K562 (cell line): ENCODE measurements around the gene OTUB2. TPM values are rescaled to one million over a fixed set of nuclear protein-coding genes. Genes with fewer than 3 reads are reported as not detected.

ENCODE experiments used
- ATAC-seq: fragments of 200-7000 bp; cut with Tn5 transposase; 3 replicates; pipeline ENCODE4 v1.9.1; 2020; ENCODE audit warnings: moderate library complexity
- BruUV-seq: library from RNA; stranded (reverse); fragments of 400-500 nt; replicated peaks from 2 replicates; lab custom pipeline; 2021; lab: Mats Ljungman, UMichigan
- CTCF ChIA-PET: fragments of 300-600 bp; formaldehyde crosslinking; extraction: SDS; loops from one replicate; lab custom pipeline; 2021; ENCODE audit warnings: low intra/inter-chr PET ratio; lab: Yijun Ruan, JAX
- POLR2A ChIA-PET: fragments of 300-600, 350-650 bp; sonication (Branson Sonifier 250); formaldehyde crosslinking; extraction: SDS; loops from one replicate; lab custom pipeline; 2021; ENCODE audit warnings: antibody characterized with exemption, inconsistent platforms; lab: Yijun Ruan, JAX
- DNase-seq, 4 experiments: peaks; one replicate each; pipeline versions ENCODE4 v3.0.0 to v3.0.0-alpha.2; 2011 to 2018; ENCODE audit warnings: low spot score in 3 of 4, mixed read lengths in 3 of 4; ENCODE audit errors: extremely low read depth in 1 of 4
- FAIRE-seq: peaks from 2 replicates; lab custom pipeline; 2011; peaks lifted over from hg19 to GRCh38; lab: Jason Lieb, UNC
- H2AFZ ChIP-seq: 2 replicates; pipeline ENCODE4 v1.6.0; 2011; ENCODE audit warnings: low read depth, low read length, control low read depth, inconsistent platforms
- H3K27ac ChIP-seq: fragments of 200-600 bp; 3 replicates; pipeline ENCODE4 v1.8.0; 2011; ENCODE audit warnings: low read depth, mild to moderate bottlenecking, control low read depth, inconsistent platforms, low read length, moderate library complexity, mixed read lengths; ENCODE audit errors: extremely low read depth
- H3K27me3 ChIP-seq, 2 experiments: fragments of 300-600 bp in 1 of 2; 2 replicates in 1 of 2; 3 replicates in 1 of 2; pipeline versions ENCODE4 v1.6.0 to v1.8.0; 2011; ENCODE audit warnings: inconsistent platforms in 2 of 2, low read length in 2 of 2, mild to moderate bottlenecking in 1 of 2, mixed read lengths in 1 of 2, moderate library complexity in 1 of 2; ENCODE audit not compliant: control insufficient read depth in 2 of 2, insufficient read depth in 2 of 2
- H3K36me3 ChIP-seq: fragments of 300-600 bp; 3 replicates; pipeline ENCODE4 v1.8.0; 2011; ENCODE audit warnings: mild to moderate bottlenecking, low read length, inconsistent platforms; ENCODE audit not compliant: control insufficient read depth, insufficient read depth
- H3K4me1 ChIP-seq, 2 experiments: fragments of 200-600 bp in 1 of 2; replicated peaks in 1 of 2; 2 replicates in 1 of 2; 3 replicates in 1 of 2; pipeline versions ENCODE4 v1.5.1 to v1.8.0; 2011; ENCODE audit warnings: inconsistent platforms in 2 of 2, low read length in 2 of 2, mild to moderate bottlenecking in 1 of 2, mixed read lengths in 1 of 2, moderate library complexity in 1 of 2; ENCODE audit not compliant: control insufficient read depth in 2 of 2, insufficient read depth in 2 of 2
- H3K4me2 ChIP-seq: 2 replicates; pipeline ENCODE4 v1.6.1; 2011; ENCODE audit warnings: low read length, control low read depth, inconsistent platforms, mixed read lengths; ENCODE audit not compliant: insufficient read depth
- H3K4me3 ChIP-seq: fragments of 200-600 bp; sonication (generic), shearing (Covaris generic); 2 replicates; pipeline ENCODE4 v1.5.1; 2016; ENCODE audit warnings: control low read depth, inconsistent platforms
- H3K79me2 ChIP-seq: fragments of 200-600 bp; 3 replicates; pipeline ENCODE4 v1.8.0; 2011; ENCODE audit warnings: low read length, inconsistent platforms; ENCODE audit not compliant: control insufficient read depth, insufficient read depth
- H3K9ac ChIP-seq, 2 experiments: 2 replicates each; pipeline versions ENCODE4 v1.6.0 to v1.6.1; 2011; ENCODE audit warnings: low read depth in 2 of 2, low read length in 2 of 2, control low read depth in 1 of 2, inconsistent platforms in 1 of 2, mild to moderate bottlenecking in 1 of 2, mixed read lengths in 1 of 2; ENCODE audit not compliant: insufficient read depth in 1 of 2
- H3K9me1 ChIP-seq: one replicate; pipeline ENCODE4 v1.6.0; 2011; ENCODE audit warnings: inconsistent platforms, mild to moderate bottlenecking, low read length, moderate library complexity; ENCODE audit not compliant: control insufficient read depth, insufficient read depth
- H3K9me3 ChIP-seq: replicated peaks from 2 replicates; pipeline ENCODE4 v1.5.1; 2011; ENCODE audit warnings: low read depth, low read length, inconsistent platforms; ENCODE audit not compliant: control insufficient read depth, insufficient read depth
- H4K20me1 ChIP-seq: replicated peaks from 2 replicates; pipeline ENCODE4 v1.6.1; 2011; ENCODE audit warnings: low read length, inconsistent platforms, mixed read lengths; ENCODE audit not compliant: control insufficient read depth, insufficient read depth
- ARHGAP35 ChIP-seq: fragments of 450-650 bp; IDR thresholded peaks from 2 replicates; pipeline ENCODE4 v1.6.1; 2018; ENCODE audit not compliant: partially characterized antibody
- BCL6 ChIP-seq: fragments of 250-450 bp; sonication (Bioruptor Pico); IDR thresholded peaks from 2 replicates; pipeline ENCODE4 v1.4.0; 2020
- CEBPB ChIP-seq: fragments of 450-650 bp; IDR thresholded peaks from 2 replicates; pipeline ENCODE4 v1.6.1; 2016; ENCODE audit warnings: missing genetic modification characterization, missing compliant biosample characterization
- CHD1 ChIP-seq: fragments of 200-600 bp; sonication (generic); IDR thresholded peaks from one replicate; pipeline ENCODE4 v1.6.1; 2012; ENCODE audit warnings: mild to moderate bottlenecking, moderate library complexity, low read length, inconsistent platforms
- CHD4 ChIP-seq: fragments of 200-600 bp; sonication (generic); IDR thresholded peaks from 3 replicates; pipeline ENCODE4 v1.6.1; 2012; ENCODE audit warnings: low read depth, mild to moderate bottlenecking, mixed read lengths, low read length, inconsistent platforms; ENCODE audit not compliant: insufficient read depth, insufficient replicate concordance, poor library complexity, severe bottlenecking
- FOXJ3 ChIP-seq: sonication (generic); formaldehyde crosslinking; IDR thresholded peaks from 2 replicates; pipeline ENCODE4 v1.4.0; 2020; ENCODE audit warnings: mild to moderate bottlenecking, missing genetic modification reagents
- HCFC1 ChIP-seq: IDR thresholded peaks from 2 replicates; pipeline ENCODE4 v1.6.1; 2012; ENCODE audit warnings: low read depth, low read length, improper control_type of control experiment
- KDM2B ChIP-seq: fragments of 250-450 bp; sonication (Bioruptor Pico); IDR thresholded peaks from 2 replicates; pipeline ENCODE4 v1.8.0; 2021; ENCODE audit warnings: mild to moderate bottlenecking, moderate library complexity
- KLF16 ChIP-seq: IDR thresholded peaks from 2 replicates; pipeline ENCODE4 v1.6.1; 2016; ENCODE audit warnings: antibody characterized with exemption
- MIER1 ChIP-seq: fragments of 450-650 bp; IDR thresholded peaks from 2 replicates; pipeline ENCODE4 v1.6.1; 2016; ENCODE audit warnings: antibody characterized with exemption, mild to moderate bottlenecking, low read depth
- MYNN ChIP-seq, 2 experiments: sonication (generic); formaldehyde crosslinking in 1 of 2; IDR thresholded peaks; 2 replicates each; pipeline versions ENCODE4 v1.5.0 to v1.6.1; 2016 to 2020; ENCODE audit warnings: antibody characterized with exemption in 1 of 2, missing genetic modification reagents in 1 of 2
- NFE2 ChIP-seq: IDR thresholded peaks from 2 replicates; pipeline ENCODE4 v1.6.1; 2014; ENCODE audit warnings: antibody characterized with exemption, low read depth
- SMARCB1 ChIP-seq: IDR thresholded peaks from 2 replicates; pipeline ENCODE4 v1.6.1; 2011; ENCODE audit warnings: improper control_type of control experiment, low read depth; ENCODE audit not compliant: insufficient read length
- TEAD2 ChIP-seq: fragments of 450-650 bp; IDR thresholded peaks from 2 replicates; pipeline ENCODE4 v1.6.1; 2016; ENCODE audit warnings: missing genetic modification characterization, control low read depth, missing compliant biosample characterization
- TRIM24 ChIP-seq, 2 experiments: fragments of 450-650 bp; IDR thresholded peaks; 2 replicates each; pipeline ENCODE4 v1.6.1; 2016
- ZBTB12 ChIP-seq: fragments of 250-450 bp; sonication (Bioruptor Pico); IDR thresholded peaks from 2 replicates; pipeline ENCODE4 v1.4.0; 2020
- ZNF311 ChIP-seq: fragments of 250-450 bp; sonication (Bioruptor Pico); IDR thresholded peaks from 2 replicates; pipeline ENCODE4 v1.4.0; 2020; ENCODE audit warnings: mild to moderate bottlenecking, moderate library complexity
- ZNF347 ChIP-seq: fragments of 450-650 bp; formaldehyde crosslinking; IDR thresholded peaks from 2 replicates; pipeline ENCODE4 v1.4.0; 2020; ENCODE audit warnings: low read depth, mild to moderate bottlenecking, moderate library complexity
- ZNF561 ChIP-seq: fragments of 450-650 bp; formaldehyde crosslinking; conservative IDR thresholded peaks from 2 replicates; pipeline ENCODE4 v1.4.0; 2020; ENCODE audit warnings: mild to moderate bottlenecking, moderate library complexity
- ZNF584 ChIP-seq: fragments of 200-800 bp; sonication (Bioruptor generic); IDR thresholded peaks from 2 replicates; pipeline ENCODE4 v1.6.1; 2016; ENCODE audit warnings: low read depth, mild to moderate bottlenecking, missing genetic modification characterization, missing compliant biosample characterization
- ZNF644 ChIP-seq: fragments of 200-800 bp; sonication (Bioruptor generic); IDR thresholded peaks from 2 replicates; pipeline ENCODE4 v1.6.1; 2016; ENCODE audit warnings: low read depth, missing genetic modification characterization, missing compliant biosample characterization
- WGBS: fragments of 100-300 bp; shearing (Covaris generic); methylation state at CpG from one replicate; pipeline ENCODE4 v1.1.6; 2016; ENCODE audit warnings: low coverage, mixed read lengths; ENCODE audit not compliant: insufficient coverage; ENCODE audit errors: missing lambda C conversion rate; 5-methylcytosine and 5-hydroxymethylcytosine counted together
- in situ Hi-C: fragments of 300-500 bp; cut with MboI; formaldehyde crosslinking; loops from 4 replicates; pipeline ENCODE4 v1.15.0; 2018; ENCODE audit warnings: inconsistent platforms, mixed read lengths
- intact Hi-C: fragments of 100-400 bp; cut with micrococcal nuclease; formaldehyde crosslinking; loops from 2 replicates; pipeline ENCODE4 v1.14.2; 2022
- polyA plus RNA-seq, 8 experiments: library from polyadenylated mRNA; depleted of rRNA in 4 of 8; stranded (reverse) in 5 of 8; unstranded in 3 of 8; fragments of >200 nt; fragmentation: Nextera tagmentation in 2 of 8; fragmentation: Illumina TruSeq in 1 of 8; extraction: Ambion mirVana in 2 of 8; extraction: Trizol in 1 of 8; gene quantifications; 2 replicates each; pipeline versions ENCODE4 v1.2.1 to v1.2.3, GENCODE V29; 2011 to 2014; ENCODE audit warnings: inconsistent platforms in 1 of 8, missing spikeins in 1 of 8
- total RNA-seq, 7 experiments: library from RNA; depleted of rRNA in 6 of 7; stranded (reverse); fragments of >200 nt in 6 of 7; fragmentation: Illumina TruSeq in 2 of 7; extraction: Trizol in 2 of 7; gene quantifications; 2 replicates each; pipeline versions ENCODE4 v1.2.1 to v1.2.3, GENCODE V29; 2011 to 2021; ENCODE audit warnings: low replicate concordance in 1 of 7

OTUB2 gene
- total and polyA plus RNA-seq, 9 of the 15 experiments (the other 6 are each of a cell fraction or from before 2014, with no cell fraction given), result 0.01 to 0.31 (median 0.11) TPM

- TF ChIP-seq ZBTB12 (CRISPR knock-in tag) (no peak), KDM2B (CRISPR knock-in tag) (no peak), CHD1 (no peak), ARHGAP35 (no peak), SMARCB1 (no peak), CHD4 (no peak)
- TF ChIP-seq, all 486 proteins: peak for 0
Observed at GRCh38 chr14:93977790-93978581, 48.2 kb upstream of the OTUB2 start (continued).

- Histone ChIP-seq H3K79me2 (no peaks in the 10 kb centered on the region), H3K27me3 (peaks cover 0 to 35% of the 10 kb centered on the region in 2 experiments; a peak in 2 of 5 replicates), H2AFZ (no peak overlapping the region), H3K27ac (no peak overlapping the region), H3K36me3 (no peaks in the 10 kb centered on the region), H3K9me1 (peaks cover 2% of the 10 kb centered on the region), H3K4me3 (no peak overlapping the region), H4K20me1 (no peaks in the 10 kb centered on the region), H3K9ac (no peak overlapping the region), H3K4me1 (no peaks in the 10 kb centered on the region), H3K4me2 (no peak overlapping the region), H3K9me3 (no peaks in the 10 kb centered on the region)
- no peak for ATAC-seq
- ChIA-PET POLR2A (no interaction called here), CTCF (no interaction called here)
- TF ChIP-seq TEAD2 (tag) (no peak), NFE2 (no peak), MIER1 (no peak), ZNF584 (CRISPR knock-in tag) (no peak), ZNF311 (CRISPR knock-in tag) (no peak), KLF16 (no peak), CEBPB (tag) (no peak), ZNF644 (no peak), ZNF561 (no peak), BCL6 (CRISPR knock-in tag) (no peak), FOXJ3 (CRISPR knock-in tag) (no peak), TRIM24 (IDR thresholded peaks at IDR 0.05) (no peak), ZNF347 (CRISPR knock-in tag) (no peak), HCFC1 (no peak), MYNN (IDR thresholded peaks at IDR 0.05) (no peak), MYNN (CRISPR knock-in tag; IDR thresholded peaks at IDR 0.05) (no peak)
- no TSS peak for BruUV-seq
- no peak for FAIRE-seq
- no peak for DNase-seq
- 3% methylated on average over 4 of the region's 4 CpGs for WGBS
- in situ Hi-C loops, result no loop called here
- intact Hi-C loops, result no loop called here
Observed at GRCh38 chr14:93978735-93979134, 47.4 kb upstream of the OTUB2 start.
